ENCODE data around the gene RBL1.

RBL1 gene

DNA sequence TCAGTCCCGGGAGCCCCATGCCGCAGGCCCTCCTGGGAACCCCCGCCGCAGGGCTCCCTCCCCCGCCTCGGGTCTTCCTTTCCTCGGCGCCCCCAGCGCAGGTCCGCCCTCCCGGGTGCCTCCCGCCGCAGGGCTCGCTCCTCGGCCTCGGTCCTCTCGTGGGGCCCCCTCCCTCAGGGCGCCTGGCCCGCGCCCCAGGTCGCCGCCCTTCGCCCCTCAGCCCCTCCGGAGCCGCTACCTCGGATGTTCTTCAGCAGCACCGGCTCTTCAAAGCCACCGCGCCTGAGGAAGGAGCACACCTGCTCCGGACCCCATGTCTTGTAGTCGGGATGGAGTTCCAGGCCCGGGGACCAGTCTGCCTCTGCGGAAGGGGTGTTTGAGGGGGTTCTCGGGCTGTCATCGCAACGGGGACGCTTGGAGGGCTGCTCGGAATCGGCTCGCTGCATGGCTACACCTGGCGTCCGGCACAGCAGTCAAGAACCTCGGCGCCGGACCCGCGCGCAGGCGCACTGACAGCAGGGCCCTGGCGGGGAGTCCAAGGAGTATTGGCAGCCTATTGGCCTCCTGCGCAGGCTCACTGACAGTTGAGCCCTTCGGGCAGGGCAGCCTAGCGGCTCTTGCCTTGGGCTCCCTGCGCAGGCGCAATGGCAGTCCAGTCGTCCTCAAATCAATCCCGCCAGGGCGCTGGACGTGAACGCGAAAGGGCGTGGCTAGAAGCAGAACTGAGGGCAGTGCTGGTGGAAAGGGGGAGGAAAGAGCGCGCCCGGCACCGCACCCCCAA is 144.4 kb downstream of the RBL1 start, which contains the start of gene SAMHD1:
SAMHD1 (minus strand) TSS at position 511 of the 781 bp plus-strand sequence; CDS start at position 446, 65 bp downstream.
- peak; percentile 85 for DNase-seq (ENCODE audit: low read depth, low spot score)

DNA sequence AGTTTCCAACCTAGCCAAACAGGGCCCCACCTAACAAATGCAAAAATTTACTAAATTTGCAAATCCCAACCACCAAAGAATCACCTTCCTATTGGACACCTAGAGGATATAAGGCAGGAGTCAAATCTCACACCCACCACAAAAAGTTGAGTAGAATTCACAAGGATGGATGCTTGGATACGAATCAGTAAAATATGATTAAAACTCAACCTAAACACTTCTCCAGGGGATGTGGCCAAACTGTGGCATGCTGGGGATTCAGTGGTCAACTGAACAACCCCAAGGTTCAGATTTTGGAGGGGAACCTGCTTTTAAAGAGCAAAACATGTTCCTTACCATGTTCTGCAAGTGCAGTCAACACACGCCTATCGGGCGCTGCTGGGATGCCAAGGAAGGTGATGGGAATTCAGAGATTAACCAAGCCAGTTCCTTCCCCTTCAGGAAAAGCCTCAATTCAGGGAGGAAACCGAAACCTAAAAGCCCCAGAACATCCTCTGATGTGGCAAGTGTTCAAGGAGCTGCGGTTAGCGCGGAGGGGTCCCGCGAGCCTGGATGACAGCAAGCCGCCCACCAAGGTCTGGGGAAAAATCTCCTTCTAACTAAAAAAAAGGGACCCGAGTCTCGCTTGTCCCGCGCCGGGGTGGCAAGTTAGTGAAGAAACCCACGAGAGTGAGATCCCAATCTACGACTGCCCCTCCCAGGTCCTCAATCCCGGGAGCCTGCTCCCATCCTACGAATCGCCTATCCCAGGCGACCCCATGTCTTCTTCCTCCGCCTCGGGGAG is 145.2 kb downstream of the RBL1 start:
- no peak for DNase-seq (ENCODE audit: low read depth, low spot score)

Data from brain pericyte (primary cell).